Adrenal gland (tissue), 12 donors: ENCODE results near the gene TUBGCP2. TPM values are rescaled to one million over a fixed set of nuclear protein-coding genes. Genes with fewer than 3 reads are reported as not detected.

ENCODE experiments used
- DNase-seq, 7 donors: peaks; one replicate each; pipeline ENCODE4 v3.0.0-alpha.2; 2019 to 2020
- H3K27ac ChIP-seq, 5 donors: fragments of 200-600 bp; sonication (generic) in 4 of 5; 1 replicate in 3 of 5; 2 replicates in 2 of 5; pipeline versions ENCODE4 v1.5.1 to v1.8.0; 2016 to 2020; ENCODE audit warnings: mild to moderate bottlenecking in 1 of 5
- H3K27me3 ChIP-seq: fragments of 200-600 bp; 2 replicates; pipeline ENCODE4 v1.8.0; 2021
- H3K36me3 ChIP-seq, 2 donors: fragments of 200-600 bp; replicated peaks in 1 of 2; 1 replicate in 1 of 2; 2 replicates in 1 of 2; pipeline versions ENCODE4 v1.5.1 to v1.8.0; 2018 to 2022
- H3K4me1 ChIP-seq, 2 donors: fragments of 200-600 bp; replicated peaks in 1 of 2; 1 replicate in 1 of 2; 2 replicates in 1 of 2; pipeline versions ENCODE4 v1.5.1 to v1.8.0; 2018 to 2021
- H3K4me3 ChIP-seq, 4 donors: fragments of 200-600 bp; sonication (generic) in 3 of 4; one replicate each; pipeline ENCODE4 v1.5.1; 2016 to 2018
- H3K9me3 ChIP-seq, 3 donors: fragments of 200-600 bp; sonication (generic) in 1 of 3; replicated peaks in 1 of 3; 1 replicate in 2 of 3; 2 replicates in 1 of 3; pipeline versions ENCODE4 v1.5.1 to v1.8.0; 2016 to 2021
- CTCF ChIP-seq, 6 experiments: fragments of 450-650 bp in 4 of 6; fragments of 200-600 bp in 2 of 6; sonication (generic) in 1 of 6; IDR thresholded peaks; 1 replicate in 5 of 6; 2 replicates in 1 of 6; pipeline versions ENCODE4 v1.5.1 to v1.8.0; 2016 to 2021; ENCODE audit warnings: antibody characterized with exemption in 6 of 6, mild to moderate bottlenecking in 2 of 6, moderate library complexity in 1 of 6
- POLR2A ChIP-seq, 2 donors: fragments of 450-650 bp; IDR thresholded peaks; one replicate each; pipeline ENCODE4 v1.6.1; 2017; ENCODE audit warnings: antibody characterized with exemption in 2 of 2, mild to moderate bottlenecking in 2 of 2, moderate library complexity in 1 of 2
- WGBS, 4 donors: extraction: QIAGEN DNeasy Blood & Tissue Kit in 2 of 4; methylation state at CpG; one replicate each; pipeline versions ENCODE4 v1.1.5 to v1.1.7; 2013 to 2017; 5-methylcytosine and 5-hydroxymethylcytosine counted together
- intact Hi-C, 2 donors: fragments of 100-400 bp; cut with DNase I; formaldehyde crosslinking; loops; one replicate each; pipeline versions ENCODE4 v1.14.1 to v1.15.0; 2022 to 2023
- polyA plus RNA-seq, 3 donors: library from polyadenylated mRNA; stranded (reverse); fragments of 200-250 nt in 2 of 3; fragments of 350-450 nt in 1 of 3; fragmentation: Illumina TruSeq in 1 of 3; extraction: RNeasy Lipid Tissue Mini Kit (QIAGEN cat#74804) in 1 of 3; gene quantifications; one replicate each; pipeline ENCODE4 v1.2.3, GENCODE V29; 2013 to 2014
- total RNA-seq, 9 donors: library from RNA; depleted of rRNA in 4 of 9; stranded (reverse); fragments of >200 nt in 4 of 9; fragments of 120-200 nt in 1 of 9; fragmentation: NEBNext Ultra II Directional in 1 of 9; extraction: Animal tissue kit (Norgen Biotek cat#: 25700) in 1 of 9; gene quantifications; one replicate each; pipeline versions ENCODE4 v1.1.0 to v1.2.4, GENCODE V29; 2013 to 2023
- donor health status: healthy with polysubstance abuse.
- donor health status: Bipolar disorder and iron deficiency.
- donor health status: DM: yes; HTN: yes; CAD: no.
- donor health status: DM: no; HTN: no; CAD: no.
- donor health status: DM: no; HTN: no; CAD: no.
- donor health status: DM: yes; HTN: yes; CAD: no.

TUBGCP2 gene
- total and polyA plus RNA-seq, 12 donors, result 30.9 to 234 (median 62.0) TPM

GRCh38 chr10:133246236-133246626 lies 62.4 kb downstream of the TUBGCP2 start:
- intact Hi-C loops, result no loop called here
- Histone ChIP-seq H3K27ac (peak overlapping the region; percentile 83 to 97 (median 94)), H3K4me3 (peak overlapping the region in 1 of 4 donors; percentile 58), H3K9me3 (no peaks in the 10 kb centered on the region), H3K27me3 (no peaks in the 10 kb centered on the region), H3K4me1 (peaks cover 22 to 26% of the 10 kb centered on the region in 2 donors), H3K36me3 (no peaks in the 10 kb centered on the region)
- DNase-seq, result no peak
- TF ChIP-seq CTCF (IDR thresholded peaks at IDR 0.05) (no peak), POLR2A (IDR thresholded peaks at IDR 0.05) (no peak)
- WGBS, 4 donors, result 33 to 37% (median 36%) methylated on average over 9 to 12 of the region's 12 CpGs

GRCh38 chr10:133245439-133246235 lies 63.0 kb downstream of the TUBGCP2 start:
- peak overlapping the region in 1 of 4 donors; percentile 58 for H3K4me3 ChIP-seq
- peaks cover 19 to 25% of the 10 kb centered on the region in 2 donors for H3K4me1 ChIP-seq
- intact Hi-C loops, result no loop called here
- peak overlapping the region; percentile 83 to 97 (median 94) for H3K27ac ChIP-seq
- no peaks in the 10 kb centered on the region for H3K36me3 ChIP-seq
- H3K27me3 ChIP-seq, result no peaks in the 10 kb centered on the region
- TF ChIP-seq CTCF (IDR thresholded peaks at IDR 0.05), result no peak
- peak; percentile 22 to 87 for TF ChIP-seq POLR2A (IDR thresholded peaks at IDR 0.05)
- no peaks in the 10 kb centered on the region for H3K9me3 ChIP-seq
- peak; percentile 82 to 96 (median 91) for DNase-seq
- WGBS, 4 donors, result 41 to 56% (median 49%) methylated on average over 17 to 33 of the region's 33 CpGs

- Histone ChIP-seq H3K4me3 (no peak overlapping the region), H3K4me1 (peaks cover 5 to 9% of the 10 kb centered on the region in 2 donors), H3K27me3 (peaks cover 4% of the 10 kb centered on the region), H3K9me3 (no peaks in the 10 kb centered on the region), H3K36me3 (no peaks in the 10 kb centered on the region), H3K27ac (no peak overlapping the region)
- DNase-seq, result peak in 1 of 7 donors; percentile 16
- 76 to 89% (median 83%) methylated on average over 4 to 14 of the region's 14 CpGs for WGBS, 4 donors
- no peak for TF ChIP-seq CTCF (IDR thresholded peaks at IDR 0.05)
- no peak for TF ChIP-seq POLR2A (IDR thresholded peaks at IDR 0.05)
- intact Hi-C loops, result no loop called here
These were observed 65.1 kb downstream of the TUBGCP2 start for GRCh38 chr10:133243593-133243992.

GRCh38 chr10:133242611-133243356 lies 65.9 kb downstream of the TUBGCP2 start:
- H3K27ac ChIP-seq, result no peak overlapping the region
- H3K27me3 ChIP-seq, result peaks cover 12% of the 10 kb centered on the region
- WGBS, 4 donors, result 65 to 80% (median 72%) methylated on average over 19 to 27 of the region's 27 CpGs

More at GRCh38 chr10:133242611-133243356, 65.9 kb downstream of the TUBGCP2 start:
- Histone ChIP-seq H3K9me3 (no peaks in the 10 kb centered on the region), H3K36me3 (no peaks in the 10 kb centered on the region), H3K4me3 (no peak overlapping the region), H3K4me1 (peaks cover 0 to 3% of the 10 kb centered on the region in 2 donors)
- peak in 1 of 7 donors; percentile 36 for DNase-seq
- no peak for TF ChIP-seq CTCF (IDR thresholded peaks at IDR 0.05)
- no peak for TF ChIP-seq POLR2A (IDR thresholded peaks at IDR 0.05)
- intact Hi-C loops, result no loop called here
